OCI-LY7 (cell line): ENCODE data around the gene FNDC3B.

ENCODE experiments used
- CTCF ChIP-seq: fragments of 200-600 bp; sonication (generic); conservative IDR thresholded peaks from 2 replicates; pipeline ENCODE4 v1.5.1; 2014; ENCODE audit warnings: mild to moderate bottlenecking, antibody characterized with exemption, low read length, moderate library complexity, mixed read lengths
- EZH2phosphoT487 ChIP-seq: fragments of 200-600 bp; sonication (generic); IDR thresholded peaks from 2 replicates; pipeline ENCODE4 v1.6.1; 2018; ENCODE audit warnings: low read depth, borderline replicate concordance, mild to moderate bottlenecking, mixed run types, antibody characterized with exemption, low read length, moderate library complexity, mixed read lengths

- TF ChIP-seq CTCF (no peak), EZH2phosphoT487 (no peak)
These were observed 100.3 kb downstream of the FNDC3B start for GRCh38 chr3:172139528-172140276.
